Ishikawa (cell line): ENCODE results near the gene CBLN4.

ENCODE experiments used
- CEBPB ChIP-seq: IDR thresholded peaks from 2 replicates; pipeline ENCODE4 v1.6.1; 2012
- CREB1 ChIP-seq: IDR thresholded peaks from 2 replicates; pipeline ENCODE4 v1.6.1; 2012; ENCODE audit warnings: low read depth
- EGR1 ChIP-seq: IDR thresholded peaks from 2 replicates; pipeline ENCODE4 v1.6.1; 2012
- EP300 ChIP-seq: IDR thresholded peaks from 2 replicates; pipeline ENCODE4 v1.6.1; 2012; ENCODE audit warnings: borderline replicate concordance
- FOXM1 ChIP-seq: IDR thresholded peaks from 2 replicates; pipeline ENCODE4 v1.6.1; 2012; ENCODE audit warnings: low read depth, borderline replicate concordance
- MAX ChIP-seq: IDR thresholded peaks from 2 replicates; pipeline ENCODE4 v1.6.1; 2012
- NFIC ChIP-seq: IDR thresholded peaks from 2 replicates; pipeline ENCODE4 v1.6.1; 2012
- RAD21 ChIP-seq: IDR thresholded peaks from 2 replicates; pipeline ENCODE4 v1.6.1; 2012; ENCODE audit warnings: low read depth
- REST ChIP-seq: IDR thresholded peaks from 2 replicates; pipeline ENCODE4 v1.6.1; 2012; ENCODE audit warnings: low read depth, mild to moderate bottlenecking
- TAF1 ChIP-seq: IDR thresholded peaks from 2 replicates; pipeline ENCODE4 v1.6.1; 2012; ENCODE audit warnings: low read depth, mild to moderate bottlenecking
- TCF12 ChIP-seq: IDR thresholded peaks from 2 replicates; pipeline ENCODE4 v1.6.1; 2012; ENCODE audit warnings: low read depth
- TEAD4 ChIP-seq: IDR thresholded peaks from 2 replicates; pipeline ENCODE4 v1.6.1; 2012
- USF1 ChIP-seq: IDR thresholded peaks from 2 replicates; pipeline ENCODE4 v1.6.1; 2012
- YY1 ChIP-seq: IDR thresholded peaks from 2 replicates; pipeline ENCODE4 v1.6.1; 2012; ENCODE audit warnings: low read depth
- ZBTB7A ChIP-seq: IDR thresholded peaks from 2 replicates; pipeline ENCODE4 v1.6.1; 2012; ENCODE audit warnings: low read depth

The CBLN4 gene

GRCh38 chr20:56005389-56005715 lies at the start of gene CBLN4:
Gene CBLN4 (minus strand): TSS chr20:56005519. CDS start chr20:56004171, 1,348 bp downstream.
- TF ChIP-seq TEAD4 (no peak), CEBPB (no peak), REST (no peak), NFIC (no peak), YY1 (no peak), RAD21 (no peak), ZBTB7A (no peak), CREB1 (no peak), TAF1 (no peak), TCF12 (no peak), EGR1 (no peak), FOXM1 (no peak), EP300 (no peak), MAX (no peak), USF1 (no peak)

- TF ChIP-seq CEBPB (no peak), FOXM1 (no peak), NFIC (no peak), TEAD4 (no peak), EGR1 (no peak), TCF12 (no peak), MAX (no peak), YY1 (no peak), EP300 (no peak), ZBTB7A (no peak), RAD21 (no peak), CREB1 (no peak)
Observed at GRCh38 chr20:56043227-56043626, 37.9 kb upstream of the CBLN4 start.

GRCh38 chr20:56032251-56032650 lies 26.9 kb upstream of the CBLN4 start:
- no peak for TF ChIP-seq TCF12
- no peak for TF ChIP-seq TEAD4
- no peak for TF ChIP-seq CEBPB
- TF ChIP-seq TAF1 = no peak
- TF ChIP-seq ZBTB7A = no peak
- TF ChIP-seq USF1 = no peak
- no peak for TF ChIP-seq CREB1
- no peak for TF ChIP-seq MAX
- TF ChIP-seq FOXM1 = no peak
- TF ChIP-seq RAD21 = no peak
- TF ChIP-seq YY1 = no peak
- TF ChIP-seq REST = no peak
- TF ChIP-seq EGR1 = no peak
- no peak for TF ChIP-seq EP300
- no peak for TF ChIP-seq NFIC

GRCh38 chr20:56018716-56019115 lies 13.4 kb upstream of the CBLN4 start:
- TF ChIP-seq RAD21 (no peak), NFIC (no peak), FOXM1 (no peak), REST (no peak), YY1 (no peak), CEBPB (no peak), TCF12 (no peak), EGR1 (no peak), MAX (no peak), CREB1 (no peak), TEAD4 (no peak), ZBTB7A (no peak), TAF1 (no peak), EP300 (no peak), USF1 (no peak)
